Measurements from ENCODE around the gene CPEB3. TPM values are rescaled to one million over a fixed set of nuclear protein-coding genes. Genes with fewer than 3 reads are reported as not detected.
"Not testable (repeated sequence)": the region's sequence is repeated elsewhere in the genome, so short reads cannot be mapped to it uniquely, and the experiment has no call there.

CPEB3 gene
- total RNA-seq, 4 donors from 2014 or later: 12.3 to 18.4 (median 12.7) TPM

- TF ChIP-seq CTCF (IDR thresholded peaks at IDR 0.05) (no peak), POLR2A (IDR thresholded peaks at IDR 0.05) (no peak)
- Histone ChIP-seq H3K27ac (no peak overlapping the region), H3K4me3 (replicated peaks in 1 of 3) (no peak overlapping the region), H3K9me3 (no peaks in the 10 kb centered on the region), H3K27me3 (no peaks in the 10 kb centered on the region), H3K36me3 (peaks cover 23 to 24% of the 10 kb centered on the region in 2 donors), H3K4me1 (no peaks in the 10 kb centered on the region)
- 92 to 96% methylated on average over 3 of the region's 3 CpGs for whole genome bisulfite sequencing, 2 donors
- no peak for DNase-seq
- intact Hi-C loops (cut with DNase I): no loop called here
These were observed 259.3 kb downstream of the CPEB3 start for GRCh38 chr10:92031580-92031979.

GRCh38 chr10:92027141-92027540 is 263.7 kb downstream of the CPEB3 start:
- no peaks in the 10 kb centered on the region for H3K4me1 ChIP-seq
- H3K4me3 ChIP-seq (replicated peaks in 1 of 3): no peak overlapping the region
- no peaks in the 10 kb centered on the region for H3K27me3 ChIP-seq
- 94% methylated on average over 4 of the region's 4 CpGs for WGBS, 2 donors
- intact Hi-C loops (cut with DNase I): no loop called here
- TF ChIP-seq CTCF (IDR thresholded peaks at IDR 0.05): no peak
- no peak for TF ChIP-seq POLR2A (IDR thresholded peaks at IDR 0.05)
- peaks cover 33 to 45% of the 10 kb centered on the region in 2 donors for H3K36me3 ChIP-seq
- DNase-seq: no peak
- no peak overlapping the region for H3K27ac ChIP-seq
- H3K9me3 ChIP-seq: no peaks in the 10 kb centered on the region

GRCh38 chr10:92025340-92025739 is 265.5 kb downstream of the CPEB3 start:
- DNase-seq: not testable (repeated sequence)

GRCh38 chr10:92024700-92025099 is 266.2 kb downstream of the CPEB3 start:
- peaks cover 29 to 48% of the 10 kb centered on the region in 2 donors for H3K36me3 ChIP-seq
- intact Hi-C loops (cut with DNase I): no loop called here
- no peak for DNase-seq
- no peaks in the 10 kb centered on the region for H3K9me3 ChIP-seq
- no peak overlapping the region for H3K4me3 ChIP-seq (replicated peaks in 1 of 3)
- H3K4me1 ChIP-seq: no peaks in the 10 kb centered on the region
- H3K27me3 ChIP-seq: no peaks in the 10 kb centered on the region
- TF ChIP-seq CTCF (IDR thresholded peaks at IDR 0.05) (no peak), POLR2A (IDR thresholded peaks at IDR 0.05) (no peak)
- WGBS, 2 donors: 91 to 95% methylated on average over 4 of the region's 4 CpGs
- no peak overlapping the region for H3K27ac ChIP-seq

More at GRCh38 chr10:92025340-92025739, 265.5 kb downstream of the CPEB3 start:
- WGBS, 2 donors: 96 to 97% methylated on average over 3 of the region's 3 CpGs
- H3K36me3 ChIP-seq: peaks cover 29 to 45% of the 10 kb centered on the region in 2 donors
- H3K9me3 ChIP-seq; intact Hi-C loops (cut with DNase I); H3K4me3 ChIP-seq (replicated peaks in 1 of 3); H3K4me1 ChIP-seq; H3K27me3 ChIP-seq; H3K27ac ChIP-seq: not testable (repeated sequence)

- no peak for DNase-seq
- Histone ChIP-seq H3K9me3 (no peaks in the 10 kb centered on the region), H3K27me3 (no peaks in the 10 kb centered on the region), H3K27ac (no peak overlapping the region), H3K36me3 (peaks cover 12 to 45% of the 10 kb centered on the region in 2 donors), H3K4me3 (replicated peaks in 1 of 3) (no peak overlapping the region), H3K4me1 (no peaks in the 10 kb centered on the region)
- 88 to 96% methylated on average over 1 of the region's 1 CpG for WGBS, 2 donors
- TF ChIP-seq POLR2A (IDR thresholded peaks at IDR 0.05) (no peak), CTCF (IDR thresholded peaks at IDR 0.05) (no peak)
- intact Hi-C loops (cut with DNase I): no loop called here
These were observed 276.3 kb downstream of the CPEB3 start for GRCh38 chr10:92014620-92015019.

Data from thyroid gland (tissue), 4 donors.